ENCODE data around the gene ANKRD35.
A peak's percentile ranks its signal among the peaks of the same experiment; 100 is the strongest.

ANKRD35 gene

DNA sequence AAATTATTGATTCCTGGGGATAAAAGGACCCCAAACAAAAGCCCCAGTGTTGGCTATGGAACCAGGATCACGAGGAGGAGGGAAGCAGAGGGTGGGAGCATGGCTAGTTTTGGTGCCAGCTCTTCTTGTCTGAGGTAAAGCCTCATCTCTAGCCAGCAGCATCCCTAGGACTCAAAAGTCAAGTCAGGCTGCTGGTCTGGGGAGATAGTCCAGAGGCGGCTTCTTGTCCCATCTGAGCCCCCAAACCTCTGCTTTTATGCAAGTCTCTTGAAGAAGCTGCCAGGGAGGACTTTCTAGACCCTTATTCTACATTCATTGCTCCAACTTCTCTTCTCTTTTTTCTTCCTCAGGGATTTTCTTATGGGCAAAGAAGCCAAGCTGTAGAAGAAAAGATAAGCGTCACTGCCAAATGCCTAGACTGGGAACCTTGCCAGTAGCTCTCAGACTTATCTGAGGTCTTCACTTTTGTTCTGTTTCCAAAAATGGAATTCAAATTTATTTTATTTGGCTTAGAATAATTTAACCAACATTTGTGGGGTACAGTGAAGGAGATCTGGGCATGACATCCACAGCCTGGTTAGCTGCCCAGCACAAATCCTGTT lies 6.9 kb upstream of the ANKRD35 start:
- Histone ChIP-seq H3K9me3 (ENCODE audit: control insufficient read depth, insufficient read depth, low read length) (no peaks in the 10 kb centered on the region), H3K4me3 (ENCODE audit: low read depth, low read length) (peak overlapping the region; percentile 42), H3K36me3 (ENCODE audit: control insufficient read depth, insufficient read depth, low read length) (no peaks in the 10 kb centered on the region), H3K27ac (ENCODE audit: low read depth, low read length) (peak overlapping the region; percentile 69), H3K4me1 (ENCODE audit: control insufficient read depth, insufficient read depth, low read length) (peaks cover 10% of the 10 kb centered on the region; the same call in 1 of the 2 replicates), H3K27me3 (ENCODE audit: control insufficient read depth, insufficient read depth, low read length) (no peaks in the 10 kb centered on the region), H3K9ac (ENCODE audit: low read depth, low read length) (no peak overlapping the region)

- peak overlapping the region; percentile 69 for H3K27ac ChIP-seq (ENCODE audit: low read depth, low read length)
- no peak overlapping the region for H3K9ac ChIP-seq (ENCODE audit: low read depth, low read length)
Measured at GRCh38 chr1:145891587-145892485, 6.2 kb upstream of the ANKRD35 start.

DNA sequence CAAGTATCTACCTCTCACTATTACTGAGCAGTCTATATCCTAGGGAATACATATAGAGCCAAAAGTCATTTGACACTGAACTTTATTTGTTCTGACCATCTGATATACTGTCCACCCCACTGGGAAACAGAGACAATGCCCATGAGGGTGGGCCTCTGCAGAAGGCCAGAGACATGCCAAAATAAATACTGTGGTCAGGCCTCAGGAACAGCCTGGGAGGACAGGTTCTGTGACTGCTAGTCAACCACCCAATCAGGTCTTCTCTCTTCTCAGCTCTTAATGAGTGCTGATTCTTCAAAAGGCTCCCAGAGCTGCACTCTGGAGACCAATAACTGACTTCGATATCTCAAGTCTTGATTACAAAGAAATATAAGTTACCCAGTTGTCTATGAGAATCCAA lies 5.5 kb upstream of the ANKRD35 start:
- no peaks in the 10 kb centered on the region for H3K9me3 ChIP-seq (ENCODE audit: control insufficient read depth, insufficient read depth, low read length)
- H3K9ac ChIP-seq (ENCODE audit: low read depth, low read length), result no peak overlapping the region
- H3K36me3 ChIP-seq (ENCODE audit: control insufficient read depth, insufficient read depth, low read length), result no peaks in the 10 kb centered on the region
- no peaks in the 10 kb centered on the region for H3K27me3 ChIP-seq (ENCODE audit: control insufficient read depth, insufficient read depth, low read length)
- H3K27ac ChIP-seq (ENCODE audit: low read depth, low read length), result no peak overlapping the region
- peaks cover 12% of the 10 kb centered on the region; the same call in 1 of the 2 replicates for H3K4me1 ChIP-seq (ENCODE audit: control insufficient read depth, insufficient read depth, low read length)
- H3K4me3 ChIP-seq (ENCODE audit: low read depth, low read length), result no peak overlapping the region

More at GRCh38 chr1:145891587-145892485, 6.2 kb upstream of the ANKRD35 start:
- H3K36me3 ChIP-seq (ENCODE audit: control insufficient read depth, insufficient read depth, low read length), result no peaks in the 10 kb centered on the region
- no peaks in the 10 kb centered on the region for H3K9me3 ChIP-seq (ENCODE audit: control insufficient read depth, insufficient read depth, low read length)
- H3K4me3 ChIP-seq (ENCODE audit: low read depth, low read length), result peak overlapping the region; percentile 42
- H3K4me1 ChIP-seq (ENCODE audit: control insufficient read depth, insufficient read depth, low read length), result peaks cover 12% of the 10 kb centered on the region; the same call in 1 of the 2 replicates
- H3K27me3 ChIP-seq (ENCODE audit: control insufficient read depth, insufficient read depth, low read length), result no peaks in the 10 kb centered on the region

DNA sequence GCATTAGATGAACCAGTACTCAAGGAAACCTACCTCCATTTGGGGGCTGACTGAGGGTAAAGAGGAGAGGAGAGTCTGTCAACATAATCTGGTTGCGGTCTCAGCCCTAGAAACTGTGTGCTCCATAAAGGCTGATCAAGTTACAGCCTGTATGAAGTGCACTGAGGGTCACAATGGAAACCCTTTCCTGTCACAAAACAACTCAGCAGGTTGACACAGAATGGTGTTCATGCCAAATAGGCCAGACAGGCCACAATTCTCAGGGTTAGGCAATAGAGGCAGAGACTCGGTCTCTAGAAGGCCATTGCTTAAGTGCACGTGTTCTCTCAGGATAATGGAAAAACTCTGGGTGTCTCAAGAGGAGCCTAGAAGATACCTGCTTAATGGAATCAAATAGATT lies 4.1 kb upstream of the ANKRD35 start:
- no peak overlapping the region for H3K27ac ChIP-seq (ENCODE audit: low read depth, low read length)
- peaks cover 9% of the 10 kb centered on the region for H3K27me3 ChIP-seq (ENCODE audit: control insufficient read depth, insufficient read depth, low read length)
- peaks cover 12% of the 10 kb centered on the region; the same call in 1 of the 2 replicates for H3K4me1 ChIP-seq (ENCODE audit: control insufficient read depth, insufficient read depth, low read length)
- no peak overlapping the region for H3K4me3 ChIP-seq (ENCODE audit: low read depth, low read length)
- H3K36me3 ChIP-seq (ENCODE audit: control insufficient read depth, insufficient read depth, low read length), result no peaks in the 10 kb centered on the region
- H3K9ac ChIP-seq (ENCODE audit: low read depth, low read length), result no peak overlapping the region
- no peaks in the 10 kb centered on the region for H3K9me3 ChIP-seq (ENCODE audit: control insufficient read depth, insufficient read depth, low read length)

GRCh38 chr1:145887631-145888030 lies 2.0 kb upstream of the ANKRD35 start:
- H3K9me3 ChIP-seq (ENCODE audit: control insufficient read depth, insufficient read depth, low read length), result no peaks in the 10 kb centered on the region
- no peak overlapping the region for H3K9ac ChIP-seq (ENCODE audit: low read depth, low read length)
- no peak overlapping the region for H3K4me3 ChIP-seq (ENCODE audit: low read depth, low read length)
- H3K27me3 ChIP-seq (ENCODE audit: control insufficient read depth, insufficient read depth, low read length), result peaks cover 24% of the 10 kb centered on the region
- H3K4me1 ChIP-seq (ENCODE audit: control insufficient read depth, insufficient read depth, low read length), result peaks cover 11% of the 10 kb centered on the region; the same call in 1 of the 2 replicates
- no peak overlapping the region for H3K27ac ChIP-seq (ENCODE audit: low read depth, low read length)
- no peaks in the 10 kb centered on the region for H3K36me3 ChIP-seq (ENCODE audit: control insufficient read depth, insufficient read depth, low read length)

DNA sequence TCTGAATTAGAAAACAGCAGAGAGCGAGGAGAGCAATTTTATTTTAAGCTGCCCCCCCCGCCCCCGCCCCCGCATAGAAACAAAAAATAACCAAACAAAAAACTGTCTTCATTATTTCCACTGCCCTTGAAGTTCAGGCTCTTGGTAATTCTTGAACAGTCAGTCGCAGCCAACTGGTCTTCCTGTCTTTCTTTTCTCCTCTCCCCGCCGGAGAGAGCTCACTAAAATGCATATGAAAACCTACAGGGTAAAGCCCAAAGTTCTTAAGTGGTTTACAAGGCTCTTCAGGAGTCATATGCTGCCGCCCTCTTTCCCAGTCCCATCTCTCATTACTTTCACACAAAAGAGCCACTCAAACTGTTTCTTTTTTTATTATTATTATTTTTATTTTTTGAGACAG lies 1.1 kb upstream of the ANKRD35 start:
- Histone ChIP-seq H3K9me3 (ENCODE audit: control insufficient read depth, insufficient read depth, low read length) (no peaks in the 10 kb centered on the region), H3K9ac (ENCODE audit: low read depth, low read length) (no peak overlapping the region), H3K36me3 (ENCODE audit: control insufficient read depth, insufficient read depth, low read length) (no peaks in the 10 kb centered on the region), H3K27me3 (ENCODE audit: control insufficient read depth, insufficient read depth, low read length) (peaks cover 25% of the 10 kb centered on the region), H3K4me3 (ENCODE audit: low read depth, low read length) (no peak overlapping the region), H3K27ac (ENCODE audit: low read depth, low read length) (no peak overlapping the region), H3K4me1 (ENCODE audit: control insufficient read depth, insufficient read depth, low read length) (peaks cover 5% of the 10 kb centered on the region; the same call in 1 of the 2 replicates)

DNA sequence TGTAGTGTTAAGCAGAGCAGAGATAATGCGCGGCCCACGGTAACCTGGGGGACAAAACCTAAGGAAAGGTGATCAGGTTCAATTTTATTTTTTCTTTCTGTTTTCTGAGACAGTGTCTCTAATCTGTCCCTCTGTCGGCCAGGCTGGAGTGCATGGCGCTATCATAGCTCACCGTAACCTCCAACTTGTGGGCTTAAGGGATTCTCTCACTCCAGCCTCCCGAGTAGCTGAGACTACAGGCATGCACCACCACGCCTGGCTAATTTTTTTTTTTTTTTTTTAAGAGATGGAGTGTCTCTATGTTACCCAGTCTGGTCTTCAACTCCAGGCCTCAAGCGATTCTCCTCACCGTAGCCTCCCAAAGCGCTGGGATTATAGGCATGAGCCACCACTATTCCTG lies 724 bp upstream of the ANKRD35 start:
- H3K4me3 ChIP-seq (ENCODE audit: low read depth, low read length), result peak overlapping the region; percentile 79
- H3K9ac ChIP-seq (ENCODE audit: low read depth, low read length), result no peak overlapping the region
- no peaks in the 10 kb centered on the region for H3K9me3 ChIP-seq (ENCODE audit: control insufficient read depth, insufficient read depth, low read length)
- H3K27ac ChIP-seq (ENCODE audit: low read depth, low read length), result no peak overlapping the region
- H3K4me1 ChIP-seq (ENCODE audit: control insufficient read depth, insufficient read depth, low read length), result peaks cover 5% of the 10 kb centered on the region; the same call in 1 of the 2 replicates
- H3K27me3 ChIP-seq (ENCODE audit: control insufficient read depth, insufficient read depth, low read length), result peaks cover 25% of the 10 kb centered on the region
- H3K36me3 ChIP-seq (ENCODE audit: control insufficient read depth, insufficient read depth, low read length), result no peaks in the 10 kb centered on the region

- Histone ChIP-seq H3K36me3 (ENCODE audit: control insufficient read depth, insufficient read depth, low read length) (no peaks in the 10 kb centered on the region), H3K27ac (ENCODE audit: low read depth, low read length) (no peak overlapping the region), H3K4me3 (ENCODE audit: low read depth, low read length) (no peak overlapping the region), H3K4me1 (ENCODE audit: control insufficient read depth, insufficient read depth, low read length) (peaks cover 10% of the 10 kb centered on the region; the same call in 1 of the 2 replicates), H3K9ac (ENCODE audit: low read depth, low read length) (no peak overlapping the region), H3K9me3 (ENCODE audit: control insufficient read depth, insufficient read depth, low read length) (no peaks in the 10 kb centered on the region), H3K27me3 (ENCODE audit: control insufficient read depth, insufficient read depth, low read length) (peaks cover 25% of the 10 kb centered on the region)
Measured at GRCh38 chr1:145884675-145885074, 991 bp downstream of the ANKRD35 start.

GRCh38 chr1:145879775-145880174 lies 5.9 kb downstream of the ANKRD35 start:
- no peak overlapping the region for H3K9ac ChIP-seq (ENCODE audit: low read depth, low read length)
- H3K4me1 ChIP-seq (ENCODE audit: control insufficient read depth, insufficient read depth, low read length), result peaks cover 12% of the 10 kb centered on the region

DNA sequence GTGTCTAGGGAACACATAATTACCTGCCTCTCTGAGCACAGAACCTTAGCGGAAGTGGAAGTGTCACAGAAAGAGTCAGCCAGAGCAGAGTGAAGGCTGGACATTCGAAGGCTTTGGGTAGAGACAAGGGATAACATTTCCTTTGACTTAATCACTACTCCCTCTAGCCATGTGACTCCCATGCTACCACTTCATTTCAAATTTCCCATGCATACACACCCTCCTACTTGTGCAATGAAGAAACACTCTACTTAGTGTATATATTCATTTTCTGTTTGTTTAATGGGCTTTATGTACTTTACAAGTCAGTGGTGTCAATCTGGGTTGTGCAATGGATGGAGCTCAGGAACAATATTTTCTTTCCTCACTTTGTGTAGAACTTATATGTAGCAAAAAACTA lies 6.9 kb downstream of the ANKRD35 start:
- Histone ChIP-seq H3K9ac (ENCODE audit: low read depth, low read length) (no peak overlapping the region), H3K4me1 (ENCODE audit: control insufficient read depth, insufficient read depth, low read length) (peaks cover 12% of the 10 kb centered on the region), H3K27ac (ENCODE audit: low read depth, low read length) (no peak overlapping the region), H3K36me3 (ENCODE audit: control insufficient read depth, insufficient read depth, low read length) (no peaks in the 10 kb centered on the region), H3K27me3 (ENCODE audit: control insufficient read depth, insufficient read depth, low read length) (peaks cover 21% of the 10 kb centered on the region), H3K9me3 (ENCODE audit: control insufficient read depth, insufficient read depth, low read length) (no peaks in the 10 kb centered on the region), H3K4me3 (ENCODE audit: low read depth, low read length) (no peak overlapping the region)

More at GRCh38 chr1:145879775-145880174, 5.9 kb downstream of the ANKRD35 start:
- H3K27me3 ChIP-seq (ENCODE audit: control insufficient read depth, insufficient read depth, low read length), result peaks cover 26% of the 10 kb centered on the region
- no peaks in the 10 kb centered on the region for H3K9me3 ChIP-seq (ENCODE audit: control insufficient read depth, insufficient read depth, low read length)
- H3K27ac ChIP-seq (ENCODE audit: low read depth, low read length), result peak overlapping the region; percentile 2
- H3K36me3 ChIP-seq (ENCODE audit: control insufficient read depth, insufficient read depth, low read length), result no peaks in the 10 kb centered on the region
- H3K4me3 ChIP-seq (ENCODE audit: low read depth, low read length), result no peak overlapping the region

DNA sequence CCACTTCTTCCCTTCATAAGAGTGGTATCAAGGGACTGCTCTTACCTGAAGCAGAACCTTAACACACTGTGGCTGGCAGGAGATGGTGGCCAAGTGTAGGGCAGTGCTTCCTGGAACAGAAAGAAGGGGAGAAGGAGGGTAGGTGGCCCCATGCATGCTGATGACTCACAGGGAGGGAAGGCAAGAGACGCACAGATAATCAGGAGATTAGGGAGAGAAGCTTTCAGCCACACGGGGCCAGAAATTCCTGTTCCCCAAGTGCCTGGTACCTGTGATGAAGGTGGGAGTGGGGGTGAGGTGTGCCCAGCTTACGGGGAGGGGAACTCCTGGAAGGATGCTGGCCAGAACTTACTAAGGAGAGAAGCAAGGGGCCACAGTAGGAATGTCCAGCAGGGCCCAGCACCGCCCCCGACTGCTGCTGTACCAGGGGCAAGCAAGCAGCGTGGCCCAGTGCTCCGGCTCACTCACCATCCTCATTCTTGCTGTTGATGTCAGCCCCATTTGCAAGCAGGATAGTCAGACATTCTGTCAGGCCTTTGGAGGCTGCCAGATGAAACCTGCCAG lies 7.7 kb downstream of the ANKRD35 start:
- no peaks in the 10 kb centered on the region for H3K36me3 ChIP-seq (ENCODE audit: control insufficient read depth, insufficient read depth, low read length)
- H3K9me3 ChIP-seq (ENCODE audit: control insufficient read depth, insufficient read depth, low read length), result no peaks in the 10 kb centered on the region
- no peak overlapping the region for H3K27ac ChIP-seq (ENCODE audit: low read depth, low read length)
- H3K27me3 ChIP-seq (ENCODE audit: control insufficient read depth, insufficient read depth, low read length), result peaks cover 24% of the 10 kb centered on the region
- H3K4me3 ChIP-seq (ENCODE audit: low read depth, low read length), result no peak overlapping the region
- H3K4me1 ChIP-seq (ENCODE audit: control insufficient read depth, insufficient read depth, low read length), result peaks cover 12% of the 10 kb centered on the region
- no peak overlapping the region for H3K9ac ChIP-seq (ENCODE audit: low read depth, low read length)
